ENCODE data around the gene MAN2A1. TPM values are rescaled to one million over a fixed set of nuclear protein-coding genes. Genes with fewer than 3 reads are reported as not detected.
"Not testable (repeated sequence)": the region's sequence is repeated elsewhere in the genome, so short reads cannot be mapped to it uniquely, and the experiment has no call there.

The MAN2A1 gene
- total and polyA plus RNA-seq, 2 experiments from 2014 or later: 32.5 to 129 TPM

- Mint-ChIP-seq H3K27me3 (ENCODE audit: insufficient read depth, low read depth, poor library complexity) (no peaks in the 10 kb centered on the region), H3K9me3 (peaks cover 9% of the 10 kb centered on the region), H3K4me1 (no peaks in the 10 kb centered on the region), H3K36me3 (ENCODE audit: low read depth) (peaks cover 54% of the 10 kb centered on the region), H3K4me3 (no peak overlapping the region), H3K27ac (no peak overlapping the region)
- Histone ChIP-seq H3K36me3 (ENCODE audit: insufficient read depth) (0 out of 2 replicates have a peak, but pooled peaks cover 3% of the 10 kb centered on the region), H4K20me1 (replicated peaks; ENCODE audit: insufficient read depth) (peaks cover 3% of the 10 kb centered on the region), H3K4me2 (no peak overlapping the region), H3K79me2 (replicated peaks; ENCODE audit: insufficient read depth) (peaks cover 65% of the 10 kb centered on the region), H3K27ac (ENCODE audit: low read depth) (no peak overlapping the region), H3K4me3 (no peak overlapping the region), H3K9me2 (ENCODE audit: insufficient read depth) (no peaks in the 10 kb centered on the region), H2AFZ (no peak overlapping the region), H3F3A (replicated peaks; ENCODE audit: low read depth) (no peaks in the 10 kb centered on the region), H3K4me1 (ENCODE audit: insufficient read depth) (no peaks in the 10 kb centered on the region), H3K27me3 (ENCODE audit: insufficient read depth) (no peaks in the 10 kb centered on the region)
- ATAC-seq (no peak), DNase-seq (ENCODE audit: low spot score) (no peak)
- no peak for TF ChIP-seq NANOG (IDR thresholded peaks at IDR 0.05; ENCODE audit: borderline replicate concordance)
- no peak for TF ChIP-seq ZNF462 (CRISPR knock-in tag; IDR thresholded peaks at IDR 0.05)
- no peak for TF ChIP-seq ZNF114 (CRISPR knock-in tag; IDR thresholded peaks at IDR 0.05)
- no peak for TF ChIP-seq POLR2AphosphoS5 (IDR thresholded peaks at IDR 0.05; ENCODE audit: low read depth)
- no peak for TF ChIP-seq ZNF331 (CRISPR knock-in tag; IDR thresholded peaks at IDR 0.05; ENCODE audit: low read depth)
- no peak for TF ChIP-seq REST (IDR thresholded peaks at IDR 0.05; ENCODE audit: unreplicated experiment)
- no peak for TF ChIP-seq EZH2phosphoT487 (IDR thresholded peaks at IDR 0.05; ENCODE audit: unreplicated experiment)
- TF ChIP-seq, protein P1, sequence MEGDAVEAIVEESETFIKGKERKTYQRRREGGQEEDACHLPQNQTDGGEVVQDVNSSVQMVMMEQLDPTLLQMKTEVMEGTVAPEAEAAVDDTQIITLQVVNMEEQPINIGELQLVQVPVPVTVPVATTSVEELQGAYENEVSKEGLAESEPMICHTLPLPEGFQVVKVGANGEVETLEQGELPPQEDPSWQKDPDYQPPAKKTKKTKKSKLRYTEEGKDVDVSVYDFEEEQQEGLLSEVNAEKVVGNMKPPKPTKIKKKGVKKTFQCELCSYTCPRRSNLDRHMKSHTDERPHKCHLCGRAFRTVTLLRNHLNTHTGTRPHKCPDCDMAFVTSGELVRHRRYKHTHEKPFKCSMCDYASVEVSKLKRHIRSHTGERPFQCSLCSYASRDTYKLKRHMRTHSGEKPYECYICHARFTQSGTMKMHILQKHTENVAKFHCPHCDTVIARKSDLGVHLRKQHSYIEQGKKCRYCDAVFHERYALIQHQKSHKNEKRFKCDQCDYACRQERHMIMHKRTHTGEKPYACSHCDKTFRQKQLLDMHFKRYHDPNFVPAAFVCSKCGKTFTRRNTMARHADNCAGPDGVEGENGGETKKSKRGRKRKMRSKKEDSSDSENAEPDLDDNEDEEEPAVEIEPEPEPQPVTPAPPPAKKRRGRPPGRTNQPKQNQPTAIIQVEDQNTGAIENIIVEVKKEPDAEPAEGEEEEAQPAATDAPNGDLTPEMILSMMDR (conservative IDR thresholded peaks at IDR 0.05; ENCODE audit: low read depth in 2 of 2): no peak
- no peak for TF ChIP-seq EZH2 (IDR thresholded peaks at IDR 0.05; ENCODE audit: low read depth, unreplicated experiment)
These were observed 69.6 kb downstream of the MAN2A1 start for GRCh38 chr5:109759306-109759705.

DNA sequence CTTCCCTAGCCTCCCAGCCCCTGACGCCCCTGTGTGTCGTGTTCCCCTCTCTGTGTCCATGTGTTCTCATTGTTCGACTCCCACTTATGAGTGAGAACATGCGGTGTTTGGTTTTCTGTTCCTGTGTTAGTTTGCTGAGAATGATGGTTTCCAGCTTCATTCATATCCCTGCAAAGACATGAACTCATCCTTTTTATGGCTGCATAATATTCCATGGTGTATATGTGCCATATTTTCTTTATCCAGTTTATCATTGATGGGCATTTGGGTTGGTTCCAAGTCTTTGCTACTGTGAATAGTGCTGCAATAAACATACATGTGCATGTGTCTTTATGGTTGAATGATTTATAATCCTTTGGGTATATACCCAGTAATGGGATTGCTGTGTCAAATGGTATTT lies 70.4 kb downstream of the MAN2A1 start:
- H3K27ac ChIP-seq (ENCODE audit: low read depth); H3F3A ChIP-seq (replicated peaks; ENCODE audit: low read depth); H3K9me2 ChIP-seq (ENCODE audit: insufficient read depth); H3K27me3 Mint-ChIP-seq (ENCODE audit: insufficient read depth, low read depth, poor library complexity); H3K4me1 ChIP-seq (ENCODE audit: insufficient read depth); DNase-seq (ENCODE audit: low spot score); H3K36me3 ChIP-seq (ENCODE audit: insufficient read depth); H3K9me3 Mint-ChIP-seq; H3K4me3 ChIP-seq; H2AFZ ChIP-seq; ATAC-seq; H3K27ac Mint-ChIP-seq; H3K4me3 Mint-ChIP-seq; H3K27me3 ChIP-seq (ENCODE audit: insufficient read depth); H3K4me1 Mint-ChIP-seq; H4K20me1 ChIP-seq (replicated peaks; ENCODE audit: insufficient read depth); H3K4me2 ChIP-seq: not testable (repeated sequence)
- H3K79me2 ChIP-seq (replicated peaks; ENCODE audit: insufficient read depth): peaks cover 73% of the 10 kb centered on the region
- peaks cover 54% of the 10 kb centered on the region for H3K36me3 Mint-ChIP-seq (ENCODE audit: low read depth)
